K562 (cell line): Measurements from ENCODE around the gene KLK8. TPM values are rescaled to one million over a fixed set of nuclear protein-coding genes. Genes with fewer than 3 reads are reported as not detected.
A peak's percentile ranks its signal among the peaks of the same experiment; 100 is the strongest.

Experiments
- ATAC-seq: fragments of 200-7000 bp; cut with Tn5 transposase; 3 replicates; pipeline ENCODE4 v1.9.1; 2020; ENCODE audit warnings: moderate library complexity
- BruUV-seq: library from RNA; stranded (reverse); fragments of 400-500 nt; replicated peaks from 2 replicates; lab custom pipeline; 2021; lab: Mats Ljungman, UMichigan
- CTCF ChIA-PET: fragments of 300-600 bp; formaldehyde crosslinking; extraction: SDS; loops from one replicate; lab custom pipeline; 2021; ENCODE audit warnings: low intra/inter-chr PET ratio; lab: Yijun Ruan, JAX
- POLR2A ChIA-PET: fragments of 300-600, 350-650 bp; sonication (Branson Sonifier 250); formaldehyde crosslinking; extraction: SDS; loops from one replicate; lab custom pipeline; 2021; ENCODE audit warnings: antibody characterized with exemption, inconsistent platforms; lab: Yijun Ruan, JAX
- DNase-seq, 4 experiments: peaks; one replicate each; pipeline versions ENCODE4 v3.0.0 to v3.0.0-alpha.2; 2011 to 2018; ENCODE audit warnings: low spot score in 3 of 4, mixed read lengths in 3 of 4; ENCODE audit errors: extremely low read depth in 1 of 4
- FAIRE-seq: peaks from 2 replicates; lab custom pipeline; 2011; peaks lifted over from hg19 to GRCh38; lab: Jason Lieb, UNC
- H2AFZ ChIP-seq: 2 replicates; pipeline ENCODE4 v1.6.0; 2011; ENCODE audit warnings: low read depth, low read length, control low read depth, inconsistent platforms
- H3K27ac ChIP-seq: fragments of 200-600 bp; 3 replicates; pipeline ENCODE4 v1.8.0; 2011; ENCODE audit warnings: low read depth, mild to moderate bottlenecking, control low read depth, inconsistent platforms, low read length, moderate library complexity, mixed read lengths; ENCODE audit errors: extremely low read depth
- H3K27me3 ChIP-seq, 2 experiments: fragments of 300-600 bp in 1 of 2; 2 replicates in 1 of 2; 3 replicates in 1 of 2; pipeline versions ENCODE4 v1.6.0 to v1.8.0; 2011; ENCODE audit warnings: inconsistent platforms in 2 of 2, low read length in 2 of 2, mild to moderate bottlenecking in 1 of 2, mixed read lengths in 1 of 2, moderate library complexity in 1 of 2; ENCODE audit not compliant: control insufficient read depth in 2 of 2, insufficient read depth in 2 of 2
- H3K36me3 ChIP-seq: fragments of 300-600 bp; 3 replicates; pipeline ENCODE4 v1.8.0; 2011; ENCODE audit warnings: mild to moderate bottlenecking, low read length, inconsistent platforms; ENCODE audit not compliant: control insufficient read depth, insufficient read depth
- H3K4me1 ChIP-seq, 2 experiments: fragments of 200-600 bp in 1 of 2; replicated peaks in 1 of 2; 2 replicates in 1 of 2; 3 replicates in 1 of 2; pipeline versions ENCODE4 v1.5.1 to v1.8.0; 2011; ENCODE audit warnings: inconsistent platforms in 2 of 2, low read length in 2 of 2, mild to moderate bottlenecking in 1 of 2, mixed read lengths in 1 of 2, moderate library complexity in 1 of 2; ENCODE audit not compliant: control insufficient read depth in 2 of 2, insufficient read depth in 2 of 2
- H3K4me2 ChIP-seq: 2 replicates; pipeline ENCODE4 v1.6.1; 2011; ENCODE audit warnings: low read length, control low read depth, inconsistent platforms, mixed read lengths; ENCODE audit not compliant: insufficient read depth
- H3K4me3 ChIP-seq: fragments of 200-600 bp; sonication (generic), shearing (Covaris generic); 2 replicates; pipeline ENCODE4 v1.5.1; 2016; ENCODE audit warnings: control low read depth, inconsistent platforms
- H3K79me2 ChIP-seq: fragments of 200-600 bp; 3 replicates; pipeline ENCODE4 v1.8.0; 2011; ENCODE audit warnings: low read length, inconsistent platforms; ENCODE audit not compliant: control insufficient read depth, insufficient read depth
- H3K9ac ChIP-seq, 2 experiments: 2 replicates each; pipeline versions ENCODE4 v1.6.0 to v1.6.1; 2011; ENCODE audit warnings: low read depth in 2 of 2, low read length in 2 of 2, control low read depth in 1 of 2, inconsistent platforms in 1 of 2, mild to moderate bottlenecking in 1 of 2, mixed read lengths in 1 of 2; ENCODE audit not compliant: insufficient read depth in 1 of 2
- H3K9me1 ChIP-seq: one replicate; pipeline ENCODE4 v1.6.0; 2011; ENCODE audit warnings: inconsistent platforms, mild to moderate bottlenecking, low read length, moderate library complexity; ENCODE audit not compliant: control insufficient read depth, insufficient read depth
- H3K9me3 ChIP-seq: replicated peaks from 2 replicates; pipeline ENCODE4 v1.5.1; 2011; ENCODE audit warnings: low read depth, low read length, inconsistent platforms; ENCODE audit not compliant: control insufficient read depth, insufficient read depth
- H4K20me1 ChIP-seq: replicated peaks from 2 replicates; pipeline ENCODE4 v1.6.1; 2011; ENCODE audit warnings: low read length, inconsistent platforms, mixed read lengths; ENCODE audit not compliant: control insufficient read depth, insufficient read depth
- BRD4 ChIP-seq: fragments of 200-600 bp; sonication (generic); IDR thresholded peaks from 2 replicates; pipeline ENCODE4 v1.6.1; 2017; ENCODE audit warnings: inconsistent platforms
- CBFB ChIP-seq: sonication (generic); formaldehyde crosslinking; IDR thresholded peaks from 2 replicates; pipeline ENCODE4 v1.4.0; 2020; ENCODE audit warnings: mild to moderate bottlenecking, missing genetic modification reagents
- COPS2 ChIP-seq: fragments of 450-650 bp; conservative IDR thresholded peaks from 2 replicates; pipeline ENCODE4 v1.6.1; 2016; ENCODE audit warnings: mild to moderate bottlenecking, moderate library complexity
- PHF20 ChIP-seq: fragments of 450-650 bp; IDR thresholded peaks from 2 replicates; pipeline ENCODE4 v1.6.1; 2018; ENCODE audit not compliant: partially characterized antibody
- RB1 ChIP-seq: fragments of 450-650 bp; IDR thresholded peaks from 2 replicates; pipeline ENCODE4 v1.6.1; 2017; ENCODE audit warnings: low read depth, mild to moderate bottlenecking
- REST ChIP-seq, 2 experiments: fragments of 450-650 bp; formaldehyde crosslinking in 1 of 2; IDR thresholded peaks; 2 replicates each; pipeline versions ENCODE4 v1.4.0 to v1.6.1; 2014 to 2020; ENCODE audit warnings: mild to moderate bottlenecking in 2 of 2, borderline replicate concordance in 1 of 2, low read depth in 1 of 2
- TAF7 ChIP-seq: fragments of 450-650 bp; IDR thresholded peaks from 2 replicates; pipeline ENCODE4 v1.6.1; 2016; ENCODE audit warnings: missing genetic modification characterization, missing compliant biosample characterization
- ZNF384 ChIP-seq: IDR thresholded peaks from 2 replicates; pipeline ENCODE4 v1.6.1; 2012; ENCODE audit warnings: low read depth, low read length, improper control_type of control experiment
- WGBS: fragments of 100-300 bp; shearing (Covaris generic); methylation state at CpG from one replicate; pipeline ENCODE4 v1.1.6; 2016; ENCODE audit warnings: low coverage, mixed read lengths; ENCODE audit not compliant: insufficient coverage; ENCODE audit errors: missing lambda C conversion rate; 5-methylcytosine and 5-hydroxymethylcytosine counted together
- in situ Hi-C: fragments of 300-500 bp; cut with MboI; formaldehyde crosslinking; loops from 4 replicates; pipeline ENCODE4 v1.15.0; 2018; ENCODE audit warnings: inconsistent platforms, mixed read lengths
- intact Hi-C: fragments of 100-400 bp; cut with micrococcal nuclease; formaldehyde crosslinking; loops from 2 replicates; pipeline ENCODE4 v1.14.2; 2022
- polyA plus RNA-seq, 8 experiments: library from polyadenylated mRNA; depleted of rRNA in 4 of 8; stranded (reverse) in 5 of 8; unstranded in 3 of 8; fragments of >200 nt; fragmentation: Nextera tagmentation in 2 of 8; fragmentation: Illumina TruSeq in 1 of 8; extraction: Ambion mirVana in 2 of 8; extraction: Trizol in 1 of 8; gene quantifications; 2 replicates each; pipeline versions ENCODE4 v1.2.1 to v1.2.3, GENCODE V29; 2011 to 2014; ENCODE audit warnings: inconsistent platforms in 1 of 8, missing spikeins in 1 of 8
- total RNA-seq, 7 experiments: library from RNA; depleted of rRNA in 6 of 7; stranded (reverse); fragments of >200 nt in 6 of 7; fragmentation: Illumina TruSeq in 2 of 7; extraction: Trizol in 2 of 7; gene quantifications; 2 replicates each; pipeline versions ENCODE4 v1.2.1 to v1.2.3, GENCODE V29; 2011 to 2021; ENCODE audit warnings: low replicate concordance in 1 of 7

Gene KLK8
- total and polyA plus RNA-seq, 9 of the 15 experiments (the other 6 are each of a cell fraction or from before 2014, with no cell fraction given) = 0.37 to 1.7 (median 0.76) TPM

- Histone ChIP-seq H3K4me3 (no peak overlapping the region), H3K9me3 (no peaks in the 10 kb centered on the region), H3K4me2 (peak overlapping the region; percentile 34), H2AFZ (peak overlapping the region; percentile 17; the same call in 1 of the 2 replicates), H3K27me3 (peaks cover 5 to 35% of the 10 kb centered on the region in 2 experiments; a peak in 3 of 5 replicates), H3K9ac (no peak overlapping the region; a peak in 1 of 4 replicates), H3K4me1 (peaks cover 4 to 28% of the 10 kb centered on the region in 2 experiments), H3K79me2 (no peaks in the 10 kb centered on the region), H4K20me1 (peaks cover 2% of the 10 kb centered on the region; the same call in 1 of the 2 replicates), H3K27ac (no peak overlapping the region), H3K9me1 (no peaks in the 10 kb centered on the region), H3K36me3 (no peaks in the 10 kb centered on the region)
- intact Hi-C loops (loop anchor here (2.0 kb wide), 1 partner anchor 86 kb away; no protein-coding TSS in a partner anchor), in situ Hi-C loops (no loop called here)
- DNase-seq (peak; percentile 80 to 85 (median 84)), ATAC-seq (peak; percentile 91), FAIRE-seq (peak; percentile 79)
- no TSS peak for BruUV-seq
- 15% methylated on average over 48 of the region's 68 CpGs for WGBS
- ChIA-PET CTCF (interaction anchor here (1.0 to 1.8 kb wide), 3 partner anchors 78 to 87 kb away, joined by 3 to 11 read pairs (median 3); no protein-coding TSS in a partner anchor), POLR2A (interaction anchor here (1.0 to 1.1 kb wide), 2 partner anchors 11 to 18 kb away, joined by 3 to 5 read pairs; no protein-coding TSS in a partner anchor)
- TF ChIP-seq TAF7 (tag) = no peak
- TF ChIP-seq COPS2 = no peak
- TF ChIP-seq PHF20 = peak; percentile 29
- TF ChIP-seq BRD4 = no peak
- TF ChIP-seq REST (IDR thresholded peaks at IDR 0.05; ENCODE audit: borderline replicate concordance) = peak; percentile 73; the same call in 1 of the 2 replicates
- TF ChIP-seq REST (CRISPR knock-in tag; IDR thresholded peaks at IDR 0.05; ENCODE audit: low read depth) = no peak
- TF ChIP-seq ZNF384 = 0 out of 2 replicates have a peak, but pooled peaks have one; percentile 44
- peak; percentile 74; the same call in 1 of the 2 replicates for TF ChIP-seq RB1
- no peak for TF ChIP-seq CBFB
Measured at GRCh38 chr19:51016798-51017683, 15.6 kb upstream of the KLK8 start.
